ENCODE measurements around the gene TOMM6.

Gene TOMM6

DNA sequence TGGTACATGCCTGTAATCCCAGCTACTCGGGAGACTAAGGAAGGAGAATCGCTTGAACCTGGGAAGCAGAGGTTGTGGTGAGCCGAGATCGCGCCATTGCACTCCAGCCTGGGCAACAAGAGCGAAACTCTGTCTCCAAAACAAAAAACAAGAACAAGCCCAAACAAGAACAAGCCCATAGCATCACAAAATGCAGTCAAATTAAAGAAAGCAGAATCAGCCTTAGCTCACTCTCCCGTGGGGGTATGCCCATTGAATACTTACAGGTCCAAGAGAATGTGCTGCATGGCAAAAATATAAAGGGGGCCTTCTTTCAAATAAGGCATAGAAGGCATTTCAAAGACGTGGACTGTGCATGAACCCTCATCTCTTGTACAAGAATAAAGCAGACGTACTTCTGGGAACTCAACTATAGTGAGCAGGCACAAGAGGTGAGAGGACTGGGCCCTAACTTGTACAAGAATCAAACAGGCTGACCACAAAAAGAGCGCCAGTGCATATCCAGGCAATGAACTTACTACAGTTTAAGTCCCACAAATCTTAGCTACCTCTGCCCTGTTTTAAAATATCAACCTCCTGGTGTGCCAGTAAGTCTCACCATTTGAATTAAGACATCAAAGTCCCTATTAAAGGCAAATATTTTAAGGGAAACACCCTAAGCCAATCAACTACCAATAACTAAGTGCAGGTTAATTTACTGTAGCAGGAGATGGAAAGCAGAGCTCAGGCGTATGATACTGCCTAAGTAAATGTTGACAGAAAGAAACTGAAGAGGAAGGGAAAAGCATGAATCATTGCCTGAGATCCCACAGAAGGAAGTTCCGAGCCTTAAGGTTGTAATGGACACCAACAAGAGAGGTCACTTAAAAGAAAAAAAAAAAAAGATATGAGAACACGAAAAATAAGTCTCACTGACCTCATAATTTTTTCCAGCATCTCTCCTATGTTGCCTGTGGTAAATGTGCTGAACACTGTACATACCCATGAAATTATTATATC lies 37.4 kb downstream of the TOMM6 start:
- FAIRE-seq: no peak

DNA sequence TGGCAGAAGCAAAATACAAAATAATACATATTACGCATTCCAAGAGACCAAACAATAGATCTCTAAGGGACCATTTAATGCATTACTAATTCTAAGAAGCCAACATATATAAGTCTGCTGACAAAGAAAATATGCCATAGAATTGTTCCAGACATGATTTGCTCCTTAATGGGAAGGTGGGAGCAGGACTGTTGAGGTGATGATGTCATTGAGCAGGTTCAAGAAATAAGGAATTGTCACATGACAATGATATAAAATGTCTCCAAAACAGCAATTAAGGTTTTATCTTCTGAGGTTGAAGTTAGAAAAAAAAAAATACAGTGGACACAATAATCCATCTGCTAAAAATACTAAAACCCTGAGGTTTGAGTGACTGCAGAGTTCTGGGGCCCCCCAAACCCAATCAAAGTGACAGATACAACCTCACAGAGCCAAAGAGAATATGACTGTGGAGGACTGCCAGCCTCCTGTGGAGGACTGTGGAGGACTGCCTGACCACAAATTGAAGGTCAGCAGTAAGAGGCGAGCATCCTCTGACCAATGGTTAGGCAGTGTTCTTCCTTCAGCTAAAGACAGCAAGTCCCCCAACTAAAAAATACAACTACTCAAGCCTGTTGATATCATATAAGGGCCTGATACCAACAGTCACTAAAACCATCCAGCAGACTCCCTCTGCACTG lies 39.0 kb downstream of the TOMM6 start:
- no peak for FAIRE-seq

DNA sequence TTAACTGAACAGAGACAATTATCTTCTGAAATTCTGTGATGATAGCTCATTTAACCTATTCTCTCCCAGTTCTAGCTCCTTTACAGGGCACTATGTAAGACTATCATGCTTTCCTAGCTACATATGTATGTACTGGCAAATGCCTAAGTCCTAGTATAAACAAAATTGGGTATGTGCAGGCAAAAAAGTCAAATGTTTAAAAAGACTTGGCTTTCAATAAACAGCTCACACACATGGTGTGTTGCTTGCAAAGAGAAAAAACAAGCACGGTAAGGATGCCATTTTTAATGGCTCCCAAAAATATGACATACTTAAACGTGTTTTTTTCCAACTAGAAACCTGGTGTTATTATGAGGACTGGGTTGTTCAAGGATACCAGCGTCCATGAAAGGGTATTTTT lies 44.8 kb downstream of the TOMM6 start:
- FAIRE-seq: no peak

DNA sequence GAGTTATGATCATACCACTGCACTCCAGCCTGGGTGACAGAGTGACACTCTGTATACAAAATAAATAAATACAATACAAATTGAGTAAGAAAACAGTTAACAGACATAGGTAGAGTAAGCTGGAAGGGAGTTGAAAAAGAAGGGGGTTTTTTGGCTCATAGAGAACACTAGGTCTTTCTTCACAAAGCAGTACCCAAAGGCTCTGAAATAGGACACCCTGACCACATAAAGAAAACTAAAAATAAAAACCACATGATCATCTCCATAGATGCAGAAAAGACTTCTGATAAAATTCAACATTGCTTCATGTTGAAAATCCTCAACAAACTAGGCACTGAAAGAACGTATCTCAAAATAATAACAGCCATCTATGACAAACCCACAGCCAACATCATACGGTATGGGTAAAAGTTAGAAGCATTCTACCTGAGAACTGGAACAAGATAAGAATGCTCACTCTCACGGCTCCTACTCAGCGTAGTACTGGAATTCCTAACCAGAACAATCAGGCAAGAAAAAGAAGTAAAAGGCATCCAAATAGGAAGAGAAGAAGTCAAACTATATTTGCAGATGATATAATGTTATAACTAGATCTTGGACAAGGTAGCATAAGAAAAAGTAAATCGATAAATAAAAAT lies 48.6 kb downstream of the TOMM6 start:
- FAIRE-seq: no peak

DNA sequence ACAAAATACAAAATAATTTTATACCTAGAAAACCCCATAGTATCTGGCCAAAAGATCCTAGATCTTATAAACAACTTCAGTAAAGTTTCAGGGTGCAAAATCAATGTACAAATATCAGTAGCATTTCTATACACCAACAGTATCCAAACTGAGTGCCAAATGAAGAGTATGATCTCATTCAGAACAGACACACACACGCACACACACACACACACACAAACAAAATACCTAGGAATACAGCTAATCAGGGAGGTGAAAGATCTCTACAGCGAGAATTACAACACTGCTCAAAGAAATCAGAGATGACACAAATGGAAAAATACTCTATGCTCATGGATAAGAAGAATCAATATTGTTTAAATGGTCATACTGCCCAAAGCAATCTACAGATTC lies 49.2 kb downstream of the TOMM6 start:
- FAIRE-seq: no peak
